ENCODE results near the gene SGSM2.
A peak's percentile ranks its signal among the peaks of the same experiment; 100 is the strongest.

SGSM2 gene

GRCh38 chr17:2399572-2400473, 62.5 kb downstream of the SGSM2 start:
- peak; percentile 89 for DNase-seq (ENCODE audit: low spot score)

- no peak for DNase-seq (ENCODE audit: low spot score)
Measured at GRCh38 chr17:2400474-2400866, 63.2 kb downstream of the SGSM2 start.

- DNase-seq (ENCODE audit: low spot score), result peak; percentile 89
Measured at GRCh38 chr17:2400877-2401425, 63.6 kb downstream of the SGSM2 start, which contains the start of gene MNT. Gene MNT, minus strand, starts transcription at chr17:2401060. Its CDS starts 348 bp downstream, at chr17:2400712.

- peak; percentile 97 for DNase-seq (ENCODE audit: low spot score)
Measured at GRCh38 chr17:2401426-2402221, 64.3 kb downstream of the SGSM2 start.

- DNase-seq (ENCODE audit: low spot score), result no peak
Measured at GRCh38 chr17:2402544-2402943, 65.2 kb downstream of the SGSM2 start.

GRCh38 chr17:2403044-2403443, 65.7 kb downstream of the SGSM2 start:
- DNase-seq (ENCODE audit: low spot score), result no peak

GRCh38 chr17:2405247-2405926, 68.1 kb downstream of the SGSM2 start:
- DNase-seq (ENCODE audit: low spot score), result peak; percentile 91

- no peak for DNase-seq (ENCODE audit: low spot score)
Measured at GRCh38 chr17:2406271-2406902, 69.1 kb downstream of the SGSM2 start.

GRCh38 chr17:2406903-2407790, 69.8 kb downstream of the SGSM2 start:
- peak; percentile 97 for DNase-seq (ENCODE audit: low spot score)

- no peak for DNase-seq (ENCODE audit: low spot score)
Measured at GRCh38 chr17:2410951-2411350, 73.7 kb downstream of the SGSM2 start.

- DNase-seq (ENCODE audit: low spot score), result no peak
Measured at GRCh38 chr17:2412561-2413021, 75.3 kb downstream of the SGSM2 start.

- DNase-seq (ENCODE audit: low spot score), result no peak
Measured at GRCh38 chr17:2414446-2415064, 77.3 kb downstream of the SGSM2 start.

GRCh38 chr17:2415081-2415480, 77.8 kb downstream of the SGSM2 start:
- DNase-seq (ENCODE audit: low spot score), result no peak

- peak; percentile 74 for DNase-seq (ENCODE audit: low spot score)
Measured at GRCh38 chr17:2416010-2416734, 78.9 kb downstream of the SGSM2 start.

- DNase-seq (ENCODE audit: low spot score), result no peak
Measured at GRCh38 chr17:2418572-2418971, 81.3 kb downstream of the SGSM2 start.

GRCh38 chr17:2419486-2419885, 82.2 kb downstream of the SGSM2 start:
- DNase-seq (ENCODE audit: low spot score), result no peak

- no peak for DNase-seq (ENCODE audit: low spot score)
Measured at GRCh38 chr17:2420176-2420575, 82.9 kb downstream of the SGSM2 start.

- DNase-seq (ENCODE audit: low spot score), result no peak
Measured at GRCh38 chr17:2421315-2422147, 84.2 kb downstream of the SGSM2 start.
